ENCODE data around the gene KDM4C.

Gene KDM4C

GRCh38 chr9:7195526-7195925 lies 437.8 kb downstream of the KDM4C start:
- H3K27ac ChIP-seq: no peak overlapping the region
- CTCF ChIA-PET: interaction anchor here (0.7 kb wide), 1 partner anchor 52 kb away, joined by 3 read pairs; no protein-coding TSS in a partner anchor
- POLR2A ChIA-PET (ENCODE audit: low non-redundant PET): no interaction called here
- no peak for TF ChIP-seq CTCF (conservative IDR thresholded peaks at IDR 0.05; ENCODE audit: low read depth)
- DNase-seq (ENCODE audit: low spot score): no peak

- no peak for TF ChIP-seq CTCF (conservative IDR thresholded peaks at IDR 0.05; ENCODE audit: low read depth)
- CTCF ChIA-PET: no interaction called here
- POLR2A ChIA-PET (ENCODE audit: low non-redundant PET): no interaction called here
- no peak overlapping the region for H3K27ac ChIP-seq
- DNase-seq (ENCODE audit: low spot score): no peak
Observed at GRCh38 chr9:7196467-7196866, 438.7 kb downstream of the KDM4C start.

GRCh38 chr9:7201196-7201595 lies 443.4 kb downstream of the KDM4C start:
- POLR2A ChIA-PET (ENCODE audit: low non-redundant PET): no interaction called here

GRCh38 chr9:7205806-7206205 lies 448.0 kb downstream of the KDM4C start:
- ChIA-PET POLR2A (ENCODE audit: low non-redundant PET) (no interaction called here), CTCF (no interaction called here)
- DNase-seq (ENCODE audit: low spot score): no peak
- TF ChIP-seq CTCF (conservative IDR thresholded peaks at IDR 0.05; ENCODE audit: low read depth): no peak
- no peak overlapping the region for H3K27ac ChIP-seq

More at GRCh38 chr9:7201196-7201595, 443.4 kb downstream of the KDM4C start:
- no peak overlapping the region for H3K27ac ChIP-seq
- DNase-seq (ENCODE audit: low spot score): no peak
- CTCF ChIA-PET: interaction anchor here (0.8 kb wide), 1 partner anchor 58 kb away, joined by 3 read pairs; no protein-coding TSS in a partner anchor
- no peak for TF ChIP-seq CTCF (conservative IDR thresholded peaks at IDR 0.05; ENCODE audit: low read depth)

GRCh38 chr9:7206221-7206758 lies 448.5 kb downstream of the KDM4C start:
- ChIA-PET POLR2A (ENCODE audit: low non-redundant PET) (no interaction called here), CTCF (no interaction called here)
- no peak for TF ChIP-seq CTCF (conservative IDR thresholded peaks at IDR 0.05; ENCODE audit: low read depth)
- H3K27ac ChIP-seq: no peak overlapping the region
- DNase-seq (ENCODE audit: low spot score): no peak

GRCh38 chr9:7209016-7209715 lies 451.4 kb downstream of the KDM4C start:
- POLR2A ChIA-PET (ENCODE audit: low non-redundant PET): no interaction called here
- TF ChIP-seq CTCF (conservative IDR thresholded peaks at IDR 0.05; ENCODE audit: low read depth): no peak
- no peak overlapping the region for H3K27ac ChIP-seq
- CTCF ChIA-PET: no interaction called here
- DNase-seq (ENCODE audit: low spot score): no peak
